Stomach (tissue), 9 donors: ENCODE data around the gene PROZ. TPM values are rescaled to one million over a fixed set of nuclear protein-coding genes. Genes with fewer than 3 reads are reported as not detected.

Experiments
- DNase-seq, 2 donors: peaks; one replicate each; pipeline versions ENCODE4 v3.0.0 to v3.0.0-alpha.2; 2013 to 2019
- H3K27ac ChIP-seq, 5 donors: fragments of 200-600 bp in 4 of 5; sonication (generic) in 4 of 5; one replicate each; pipeline ENCODE4 v1.5.1; 2013 to 2019; ENCODE audit warnings: mild to moderate bottlenecking in 1 of 5, moderate library complexity in 1 of 5
- H3K27me3 ChIP-seq, 3 donors: fragments of 200-600 bp; sonication (generic); one replicate each; pipeline ENCODE4 v1.5.1; 2017 to 2019; ENCODE audit warnings: mixed run types in 1 of 3
- H3K36me3 ChIP-seq, 4 donors: fragments of 200-600 bp; sonication (generic); 1 replicate in 3 of 4; 2 replicates in 1 of 4; pipeline ENCODE4 v1.5.1; 2016 to 2019
- H3K4me1 ChIP-seq, 4 donors: fragments of 200-600 bp; sonication (generic); one replicate each; pipeline ENCODE4 v1.5.1; 2016 to 2019
- H3K4me3 ChIP-seq, 4 donors: fragments of 200-600 bp; sonication (generic) in 3 of 4; one replicate each; pipeline ENCODE4 v1.5.1; 2016 to 2019; ENCODE audit warnings: mild to moderate bottlenecking in 1 of 4
- H3K9me3 ChIP-seq, 4 donors: fragments of 200-600 bp; sonication (generic); one replicate each; pipeline ENCODE4 v1.5.1; 2016 to 2019
- EP300 ChIP-seq: sonication (generic); formaldehyde crosslinking; IDR thresholded peaks from one replicate; pipeline ENCODE4 v1.6.1; 2017; ENCODE audit warnings: antibody characterized with exemption
- POLR2A ChIP-seq, 4 donors: fragments of 450-650 bp; IDR thresholded peaks; one replicate each; pipeline ENCODE4 v1.6.1; 2016; ENCODE audit warnings: antibody characterized with exemption in 4 of 4, control low read depth in 2 of 4, mild to moderate bottlenecking in 1 of 4, moderate library complexity in 1 of 4
- POLR2AphosphoS5 ChIP-seq, 3 donors: sonication (generic); formaldehyde crosslinking; IDR thresholded peaks; one replicate each; pipeline ENCODE4 v1.6.1; 2016; ENCODE audit warnings: antibody characterized with exemption in 3 of 3
- WGBS, 5 donors: extraction: QIAGEN DNeasy Blood & Tissue Kit in 3 of 5; methylation state at CpG; one replicate each; pipeline versions ENCODE4 v1.1.5 to v1.1.7; 2013 to 2018; 5-methylcytosine and 5-hydroxymethylcytosine counted together
- intact Hi-C: fragments of 100-400 bp; cut with DNase I; formaldehyde crosslinking; loops from one replicate; pipeline ENCODE4 v1.15.1; 2023; ENCODE audit warnings: low total_unique reads
- polyA plus RNA-seq, 3 donors: library from polyadenylated mRNA; stranded (reverse); fragments of 200-250 nt; gene quantifications; one replicate each; pipeline ENCODE4 v1.2.3, GENCODE V29; 2013
- total RNA-seq, 5 donors: library from RNA; depleted of rRNA; stranded (reverse); fragments of >200 nt; gene quantifications; one replicate each; pipeline versions ENCODE4 v1.1.0 to v1.2.3, GENCODE V29; 2014 to 2016
- TF ChIP-seq, protein P1 (sequence below), 7 experiments: fragments of 450-650 bp in 4 of 7; fragments of 200-600 bp in 3 of 7; sonication (generic) in 3 of 7; IDR thresholded peaks; one replicate each; pipeline ENCODE4 v1.5.1; 2016 to 2019; ENCODE audit warnings: antibody characterized with exemption in 7 of 7, control low read depth in 2 of 7, mild to moderate bottlenecking in 1 of 7
- donor health status: healthy with polysubstance abuse.
- donor health status: Bipolar disorder and iron deficiency.
- donor health status: healthy.

PROZ gene
- total and polyA plus RNA-seq, 8 donors, result 0.08 to 1.9 TPM; not detected in 6

DNA sequence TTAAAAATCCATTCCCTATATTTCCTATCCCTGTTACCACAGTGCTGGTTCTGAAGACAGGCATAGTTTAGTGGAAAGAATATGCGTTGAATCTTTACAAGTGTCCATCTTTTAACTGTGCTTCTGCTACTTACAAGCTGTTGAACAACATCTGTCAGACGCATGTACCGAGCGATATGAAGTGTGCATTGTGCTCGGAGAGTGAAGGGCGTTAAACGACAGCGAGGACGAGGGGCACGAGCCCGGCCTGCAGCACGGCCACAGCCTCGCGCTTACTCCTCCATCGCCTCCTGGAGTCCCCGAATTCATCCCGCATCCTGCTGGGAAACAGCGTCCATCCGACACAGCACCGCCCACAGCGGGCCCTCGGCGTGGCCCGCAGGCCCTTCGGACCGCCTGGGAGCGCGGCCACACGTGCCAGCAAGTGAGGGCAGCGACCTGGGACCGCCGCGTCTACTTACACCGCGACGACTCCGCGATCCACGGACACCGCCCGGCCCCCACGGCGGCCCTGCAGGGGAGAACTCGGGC is 49.5 kb downstream of the PROZ start:
- TF ChIP-seq POLR2AphosphoS5 (IDR thresholded peaks at IDR 0.05), result no peak
- no peak for TF ChIP-seq EP300
- TF ChIP-seq, protein P1, sequence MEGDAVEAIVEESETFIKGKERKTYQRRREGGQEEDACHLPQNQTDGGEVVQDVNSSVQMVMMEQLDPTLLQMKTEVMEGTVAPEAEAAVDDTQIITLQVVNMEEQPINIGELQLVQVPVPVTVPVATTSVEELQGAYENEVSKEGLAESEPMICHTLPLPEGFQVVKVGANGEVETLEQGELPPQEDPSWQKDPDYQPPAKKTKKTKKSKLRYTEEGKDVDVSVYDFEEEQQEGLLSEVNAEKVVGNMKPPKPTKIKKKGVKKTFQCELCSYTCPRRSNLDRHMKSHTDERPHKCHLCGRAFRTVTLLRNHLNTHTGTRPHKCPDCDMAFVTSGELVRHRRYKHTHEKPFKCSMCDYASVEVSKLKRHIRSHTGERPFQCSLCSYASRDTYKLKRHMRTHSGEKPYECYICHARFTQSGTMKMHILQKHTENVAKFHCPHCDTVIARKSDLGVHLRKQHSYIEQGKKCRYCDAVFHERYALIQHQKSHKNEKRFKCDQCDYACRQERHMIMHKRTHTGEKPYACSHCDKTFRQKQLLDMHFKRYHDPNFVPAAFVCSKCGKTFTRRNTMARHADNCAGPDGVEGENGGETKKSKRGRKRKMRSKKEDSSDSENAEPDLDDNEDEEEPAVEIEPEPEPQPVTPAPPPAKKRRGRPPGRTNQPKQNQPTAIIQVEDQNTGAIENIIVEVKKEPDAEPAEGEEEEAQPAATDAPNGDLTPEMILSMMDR (IDR thresholded peaks at IDR 0.05), result no peak
- TF ChIP-seq POLR2A (IDR thresholded peaks at IDR 0.05), result no peak
- Histone ChIP-seq H3K36me3 (peaks cover 0 to 37% (median 22%) of the 10 kb centered on the region in 4 donors), H3K27ac (peak overlapping the region; percentile 97 to 100 (median 100)), H3K4me1 (peaks cover 49 to 81% (median 70%) of the 10 kb centered on the region in 4 donors), H3K9me3 (no peaks in the 10 kb centered on the region), H3K4me3 (peak overlapping the region; percentile 89 to 98 (median 96)), H3K27me3 (no peaks in the 10 kb centered on the region)
- intact Hi-C loops, result no loop called here
- peak in 1 of 2 donors; percentile 75 for DNase-seq
- 0 to 1% (median 0%) methylated on average over 20 to 44 of the region's 44 CpGs for WGBS, 5 donors

DNA sequence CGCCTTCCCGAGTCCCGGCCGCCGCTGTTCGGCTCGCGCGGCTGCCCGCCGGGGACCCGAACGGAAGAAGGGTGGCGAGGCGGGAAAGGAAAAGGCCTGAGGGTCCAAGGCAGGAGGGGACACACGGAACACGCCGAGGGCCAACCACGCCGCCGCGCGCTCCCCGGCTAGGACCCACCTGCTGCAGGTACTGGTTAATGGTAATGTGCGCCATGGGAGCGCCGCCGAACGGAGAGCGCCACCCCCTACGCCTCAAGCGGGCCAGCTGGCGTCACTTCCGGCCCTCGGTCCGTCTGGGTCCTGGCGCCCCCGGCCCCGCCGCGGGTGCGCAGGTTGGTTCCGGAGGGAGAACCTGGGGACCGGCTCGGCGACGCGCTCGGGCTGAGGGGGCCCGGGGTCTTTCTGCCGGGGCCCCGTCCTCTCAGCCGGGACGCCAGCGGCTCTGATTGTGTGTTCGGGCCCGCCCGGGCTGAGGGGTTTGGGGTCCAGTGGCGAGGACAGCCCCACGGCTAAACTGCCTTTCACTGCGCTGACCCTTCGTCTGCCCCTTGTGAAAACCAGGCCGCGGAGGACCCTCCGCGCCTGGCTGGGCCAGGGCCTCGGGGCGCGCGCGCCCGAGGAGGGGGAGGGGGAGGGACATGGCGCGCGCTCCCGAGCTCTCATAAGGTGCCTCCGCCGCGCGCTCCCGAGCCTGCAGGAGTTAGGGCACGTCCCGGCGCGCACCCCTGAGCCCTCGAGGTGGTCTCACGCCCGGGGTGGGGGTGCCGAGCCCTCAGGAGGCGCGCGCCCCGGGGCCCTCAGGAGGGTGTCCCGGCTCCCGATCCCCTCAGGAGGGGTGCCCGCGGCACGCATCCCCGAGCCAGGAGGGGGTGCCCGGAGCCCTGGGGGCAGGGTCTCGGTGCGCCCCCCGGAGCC is 50.2 kb downstream of the PROZ start, which contains the start of gene PCID2:
TSS of gene PCID2 (minus strand) at position 249 of the 915 bp plus-strand sequence. CDS start at position 214, 35 bp downstream.
- Histone ChIP-seq H3K36me3 (peaks cover 0 to 37% (median 22%) of the 10 kb centered on the region in 4 donors), H3K9me3 (no peaks in the 10 kb centered on the region), H3K27me3 (no peaks in the 10 kb centered on the region), H3K27ac (peak within 1 kb of the TSS; percentile 97 to 100 (median 100)), H3K4me3 (peak within 1 kb of the TSS; percentile 89 to 98 (median 96)), H3K4me1 (peaks cover 49 to 81% (median 68%) of the 10 kb centered on the region in 4 donors)
- DNase-seq, result peak; percentile 93 to 97
- 0 to 1% (median 0%) methylated on average over 13 to 101 of the region's 103 CpGs for WGBS, 5 donors
- intact Hi-C loops, result no loop called here
- TF ChIP-seq POLR2AphosphoS5 (IDR thresholded peaks at IDR 0.05) (peak; percentile 79 to 95 (median 90)), EP300 (no peak), POLR2A (IDR thresholded peaks at IDR 0.05) (peak in 2 of 4 donors; percentile 61 to 81)
- TF ChIP-seq, protein P1 (IDR thresholded peaks at IDR 0.05), result peak in 1 of 7 experiments; percentile 11

DNA sequence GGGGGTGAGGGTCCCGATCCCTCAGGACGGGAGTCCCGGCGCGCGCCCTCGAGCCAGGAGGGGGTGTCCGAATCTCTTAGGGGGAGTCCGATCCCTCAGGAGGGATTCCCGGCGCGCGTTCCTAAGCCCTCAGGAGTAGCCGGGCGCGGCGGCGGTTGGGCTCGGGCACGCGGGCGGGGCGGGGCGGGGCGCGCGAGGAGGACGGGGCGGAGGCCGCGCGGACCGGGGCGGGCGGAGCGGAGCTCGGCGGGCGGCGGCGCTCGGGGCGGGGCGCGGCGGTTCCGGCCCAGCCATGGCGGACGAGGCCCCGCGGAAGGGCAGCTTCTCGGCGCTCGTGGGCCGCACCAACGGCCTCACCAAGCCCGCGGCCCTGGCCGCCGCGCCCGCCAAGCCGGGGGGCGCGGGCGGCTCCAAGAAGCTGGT is 50.9 kb downstream of the PROZ start, which contains the start of gene CUL4A:
TSS of gene CUL4A (plus strand) at position 278 of the 423 bp plus-strand sequence. CDS start at position 293, 15 bp downstream.
- WGBS, 5 donors, result 0 to 1% (median 0%) methylated on average over 3 to 66 of the region's 66 CpGs
- peak; percentile 83 to 93 for DNase-seq
- no peaks in the 10 kb centered on the region for H3K27me3 ChIP-seq
- peaks cover 0 to 32% (median 17%) of the 10 kb centered on the region in 4 donors for H3K36me3 ChIP-seq
- TF ChIP-seq EP300, result no peak
- TF ChIP-seq POLR2A (IDR thresholded peaks at IDR 0.05), result no peak
- TF ChIP-seq, protein P1 (IDR thresholded peaks at IDR 0.05), result no peak
- no peak for TF ChIP-seq POLR2AphosphoS5 (IDR thresholded peaks at IDR 0.05)
- H3K27ac ChIP-seq, result peak within 1 kb of the TSS; percentile 97 to 100 (median 100)
- no peaks in the 10 kb centered on the region for H3K9me3 ChIP-seq
- intact Hi-C loops, result no loop called here
- H3K4me3 ChIP-seq, result peak within 1 kb of the TSS; percentile 89 to 98 (median 96)
- H3K4me1 ChIP-seq, result peaks cover 48 to 81% (median 65%) of the 10 kb centered on the region in 4 donors
